Glutamatergic neuron (in vitro differentiated cells): Measurements from ENCODE around the gene CEP72. TPM values are rescaled to one million over a fixed set of nuclear protein-coding genes. Genes with fewer than 3 reads are reported as not detected.
"Not testable (repeated sequence)": the region's sequence is repeated elsewhere in the genome, so short reads cannot be mapped to it uniquely, and the experiment has no call there.

ENCODE experiments used
- DNase-seq: peaks from one replicate; pipeline ENCODE4 v3.0.0; 2022
- H3K27ac Mint-ChIP-seq: one replicate; pipeline ENCODE4 v1.8.0; 2020; ENCODE audit warnings: mild to moderate bottlenecking, mixed read lengths, inconsistent platforms; ENCODE audit not compliant: unreplicated experiment
- H3K27me3 Mint-ChIP-seq: one replicate; pipeline ENCODE4 v1.8.0; 2020; ENCODE audit warnings: mild to moderate bottlenecking, moderate library complexity, mixed read lengths, inconsistent platforms; ENCODE audit not compliant: unreplicated experiment
- H3K36me3 Mint-ChIP-seq: one replicate; pipeline ENCODE4 v1.8.0; 2020; ENCODE audit warnings: mild to moderate bottlenecking, mixed read lengths, inconsistent platforms; ENCODE audit not compliant: unreplicated experiment
- H3K4me1 Mint-ChIP-seq: one replicate; pipeline ENCODE4 v1.8.0; 2020; ENCODE audit warnings: mild to moderate bottlenecking, low read depth, mixed read lengths, inconsistent platforms; ENCODE audit not compliant: unreplicated experiment
- H3K4me3 Mint-ChIP-seq: one replicate; pipeline ENCODE4 v1.8.0; 2020; ENCODE audit warnings: mild to moderate bottlenecking, mixed read lengths, inconsistent platforms; ENCODE audit not compliant: unreplicated experiment
- H3K9me3 Mint-ChIP-seq: one replicate; pipeline ENCODE4 v1.8.0; 2020; ENCODE audit warnings: mild to moderate bottlenecking, moderate library complexity, mixed read lengths, inconsistent platforms; ENCODE audit not compliant: unreplicated experiment
- total RNA-seq: library from RNA; stranded (reverse); fragmentation: NEBNext Ultra II Directional; extraction: Animal tissue kit (Norgen Biotek cat#: 25700); gene quantifications from one replicate; pipeline ENCODE4 v1.2.1, GENCODE V29; 2021; ENCODE audit not compliant: unreplicated experiment
- TF ChIP-seq, protein P1 (sequence below): fragments of 200-600 bp; sonication (generic); IDR thresholded peaks from one replicate; pipeline ENCODE4 v1.5.0; 2021; ENCODE audit not compliant: partially characterized antibody, unreplicated experiment

The CEP72 gene
- total RNA-seq, 1 donor from 2014 or later = 43.9 TPM

DNA sequence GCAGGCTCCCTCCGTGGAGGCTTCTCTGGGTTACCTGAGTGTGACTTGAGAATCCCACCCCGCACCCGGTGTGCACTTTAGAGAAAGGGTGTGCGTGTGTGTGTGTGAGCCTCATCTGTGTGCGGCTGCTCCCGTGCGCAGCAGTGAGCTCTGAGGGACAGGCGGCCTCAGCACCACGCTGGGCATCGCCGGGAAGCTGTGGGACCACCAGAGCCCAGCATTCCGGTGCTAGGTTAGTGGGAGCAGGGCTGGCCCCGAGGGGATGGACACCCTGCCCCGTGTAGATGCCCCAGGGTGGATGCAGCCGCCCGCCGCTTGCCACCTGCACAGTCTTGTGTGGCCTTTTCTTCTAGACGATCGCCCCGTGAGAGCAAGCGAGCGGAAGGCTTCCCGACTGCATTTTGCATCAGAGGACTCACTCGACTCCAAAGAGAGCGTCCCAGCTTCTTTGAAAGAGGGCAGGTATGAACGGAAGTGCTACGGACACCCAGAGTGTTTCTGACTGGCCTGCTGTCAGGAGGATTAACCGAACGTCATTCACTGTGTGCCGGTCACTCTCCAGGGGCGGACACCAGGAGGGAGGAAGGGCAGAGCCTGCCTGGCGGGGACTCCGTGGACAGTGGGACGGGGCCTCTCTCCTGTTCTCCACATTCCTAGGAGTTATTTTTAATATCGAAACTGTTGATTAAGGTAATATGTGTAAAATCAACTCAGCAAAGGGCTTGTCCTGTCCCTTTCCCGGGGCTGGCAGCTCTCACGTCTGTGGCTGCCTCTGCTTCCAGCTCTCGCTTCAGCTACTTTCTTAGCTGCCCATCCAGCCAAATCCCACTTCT is 12.2 kb downstream of the CEP72 start:
- Mint-ChIP-seq H3K4me3 (no peak overlapping the region), H3K36me3 (peaks cover 4% of the 10 kb centered on the region), H3K27ac (no peak overlapping the region), H3K27me3 (peaks cover 4% of the 10 kb centered on the region), H3K9me3 (peaks cover 2% of the 10 kb centered on the region), H3K4me1 (no peaks in the 10 kb centered on the region)
- DNase-seq = no peak
- TF ChIP-seq, protein P1, sequence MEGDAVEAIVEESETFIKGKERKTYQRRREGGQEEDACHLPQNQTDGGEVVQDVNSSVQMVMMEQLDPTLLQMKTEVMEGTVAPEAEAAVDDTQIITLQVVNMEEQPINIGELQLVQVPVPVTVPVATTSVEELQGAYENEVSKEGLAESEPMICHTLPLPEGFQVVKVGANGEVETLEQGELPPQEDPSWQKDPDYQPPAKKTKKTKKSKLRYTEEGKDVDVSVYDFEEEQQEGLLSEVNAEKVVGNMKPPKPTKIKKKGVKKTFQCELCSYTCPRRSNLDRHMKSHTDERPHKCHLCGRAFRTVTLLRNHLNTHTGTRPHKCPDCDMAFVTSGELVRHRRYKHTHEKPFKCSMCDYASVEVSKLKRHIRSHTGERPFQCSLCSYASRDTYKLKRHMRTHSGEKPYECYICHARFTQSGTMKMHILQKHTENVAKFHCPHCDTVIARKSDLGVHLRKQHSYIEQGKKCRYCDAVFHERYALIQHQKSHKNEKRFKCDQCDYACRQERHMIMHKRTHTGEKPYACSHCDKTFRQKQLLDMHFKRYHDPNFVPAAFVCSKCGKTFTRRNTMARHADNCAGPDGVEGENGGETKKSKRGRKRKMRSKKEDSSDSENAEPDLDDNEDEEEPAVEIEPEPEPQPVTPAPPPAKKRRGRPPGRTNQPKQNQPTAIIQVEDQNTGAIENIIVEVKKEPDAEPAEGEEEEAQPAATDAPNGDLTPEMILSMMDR = no peak

DNA sequence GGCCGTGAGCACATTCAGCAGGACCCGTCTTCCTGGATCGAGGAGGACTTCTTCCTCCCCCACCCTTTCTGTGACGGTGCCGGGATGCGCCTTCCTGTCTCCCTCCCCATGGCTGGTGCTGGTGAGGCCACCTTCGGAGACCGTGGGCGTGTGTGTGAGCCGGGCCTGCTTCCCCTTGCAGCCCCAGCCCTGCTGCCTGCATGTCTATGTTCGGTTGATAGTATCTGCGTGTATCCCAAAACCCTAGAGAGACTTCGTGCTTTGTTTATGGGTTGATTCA is 12.8 kb downstream of the CEP72 start:
- Mint-ChIP-seq H3K9me3 (peaks cover 2% of the 10 kb centered on the region), H3K4me3 (no peak overlapping the region), H3K27ac (no peak overlapping the region), H3K36me3 (peaks cover 4% of the 10 kb centered on the region), H3K27me3 (peaks cover 4% of the 10 kb centered on the region), H3K4me1 (no peaks in the 10 kb centered on the region)
- DNase-seq = no peak
- TF ChIP-seq, protein P1 = no peak

GRCh38 chr5:625516-625915 is 13.4 kb downstream of the CEP72 start:
- TF ChIP-seq, protein P1 = no peak
- no peak for DNase-seq
- Mint-ChIP-seq H3K9me3 (peaks cover 2% of the 10 kb centered on the region), H3K4me1 (no peaks in the 10 kb centered on the region), H3K27ac (no peak overlapping the region), H3K4me3 (no peak overlapping the region), H3K36me3 (peaks cover 4% of the 10 kb centered on the region), H3K27me3 (peaks cover 4% of the 10 kb centered on the region)

DNA sequence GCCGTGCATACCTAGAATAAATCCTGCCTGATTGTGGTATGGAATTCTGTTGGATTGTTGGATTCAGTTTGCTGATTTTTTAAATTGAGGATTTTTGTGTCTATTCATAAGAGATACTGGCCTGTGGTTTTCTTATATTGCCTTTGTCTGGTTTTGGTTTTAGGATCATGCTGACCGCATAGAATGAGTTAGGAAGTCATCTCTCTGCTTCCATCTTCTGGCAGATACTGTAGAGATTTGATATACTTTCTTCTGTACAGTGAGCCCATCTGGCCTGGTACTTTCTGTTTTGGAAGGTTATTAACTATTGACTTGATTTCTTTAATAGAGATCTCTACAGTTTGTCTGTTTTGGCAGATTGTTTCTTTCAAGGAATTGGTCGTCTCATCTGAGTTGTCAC is 14.7 kb downstream of the CEP72 start:
- Mint-ChIP-seq H3K4me1 (no peaks in the 10 kb centered on the region), H3K27ac (no peak overlapping the region), H3K36me3 (peaks cover 4% of the 10 kb centered on the region), H3K9me3 (peaks cover 2% of the 10 kb centered on the region), H3K4me3 (no peak overlapping the region), H3K27me3 (peaks cover 4% of the 10 kb centered on the region)
- DNase-seq = no peak
- TF ChIP-seq, protein P1 = no peak

- DNase-seq = no peak
- no peaks in the 10 kb centered on the region for H3K27me3 Mint-ChIP-seq
- no peak overlapping the region for H3K27ac Mint-ChIP-seq
- TF ChIP-seq, protein P1 = no peak
- no peaks in the 10 kb centered on the region for H3K4me1 Mint-ChIP-seq
- H3K4me3 Mint-ChIP-seq = no peak overlapping the region
- peaks cover 4% of the 10 kb centered on the region for H3K36me3 Mint-ChIP-seq
- H3K9me3 Mint-ChIP-seq = peaks cover 2% of the 10 kb centered on the region
Measured at GRCh38 chr5:627840-628239, 15.7 kb downstream of the CEP72 start.

DNA sequence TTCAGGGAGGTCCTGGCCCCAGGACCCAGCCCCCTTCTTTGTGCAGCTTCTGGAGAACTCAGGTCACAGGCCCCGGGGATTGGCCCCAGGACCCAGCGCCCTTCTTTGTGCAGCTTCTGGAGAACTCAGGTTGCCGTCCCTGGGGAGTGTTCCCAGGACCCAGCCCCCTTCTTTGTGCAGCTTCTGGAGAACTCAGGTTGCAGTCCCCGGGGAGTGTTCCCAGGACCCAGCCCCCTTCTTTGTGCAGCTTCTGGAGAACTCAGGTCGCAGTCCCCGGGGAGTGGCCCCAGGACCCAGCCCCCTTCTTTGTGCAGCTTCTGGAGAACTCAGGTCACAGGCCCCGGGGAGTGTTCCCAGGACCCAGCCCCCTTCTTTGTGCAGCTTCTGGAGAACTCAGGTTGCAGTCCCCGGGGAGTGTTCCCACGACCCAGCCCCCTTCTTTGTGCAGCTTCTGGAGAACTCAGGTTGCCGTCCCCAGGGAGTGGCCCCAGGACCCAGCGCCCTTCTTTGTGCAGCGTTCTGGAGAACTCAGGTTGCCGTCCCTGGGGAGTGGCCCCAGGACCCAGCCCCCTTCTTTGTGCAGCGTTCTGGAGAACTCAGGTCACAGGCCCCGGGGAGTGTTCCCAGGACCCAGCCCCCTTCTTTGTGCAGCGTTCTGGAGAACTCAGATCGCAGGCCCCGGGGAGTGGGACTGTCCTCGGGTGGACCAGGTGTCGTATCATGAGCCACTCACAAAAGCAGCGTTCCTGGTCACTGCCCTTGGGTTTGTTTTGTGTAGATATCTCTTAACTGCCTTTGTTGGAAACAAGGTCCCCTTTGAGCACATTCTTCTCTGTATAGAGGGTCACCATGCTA is 16.4 kb downstream of the CEP72 start:
- H3K4me3 Mint-ChIP-seq, H3K36me3 Mint-ChIP-seq, H3K9me3 Mint-ChIP-seq, H3K4me1 Mint-ChIP-seq, H3K27ac Mint-ChIP-seq, H3K27me3 Mint-ChIP-seq, DNase-seq: not testable (repeated sequence)
